GM12872 (cell line): Measurements from ENCODE around the gene ZNF488.

ENCODE experiments used
- CTCF ChIP-seq: IDR thresholded peaks from 3 replicates; pipeline ENCODE4 v1.5.1; 2011; ENCODE audit warnings: low read depth, mild to moderate bottlenecking, low read length, moderate library complexity; ENCODE audit not compliant: insufficient read depth

ZNF488 gene

DNA sequence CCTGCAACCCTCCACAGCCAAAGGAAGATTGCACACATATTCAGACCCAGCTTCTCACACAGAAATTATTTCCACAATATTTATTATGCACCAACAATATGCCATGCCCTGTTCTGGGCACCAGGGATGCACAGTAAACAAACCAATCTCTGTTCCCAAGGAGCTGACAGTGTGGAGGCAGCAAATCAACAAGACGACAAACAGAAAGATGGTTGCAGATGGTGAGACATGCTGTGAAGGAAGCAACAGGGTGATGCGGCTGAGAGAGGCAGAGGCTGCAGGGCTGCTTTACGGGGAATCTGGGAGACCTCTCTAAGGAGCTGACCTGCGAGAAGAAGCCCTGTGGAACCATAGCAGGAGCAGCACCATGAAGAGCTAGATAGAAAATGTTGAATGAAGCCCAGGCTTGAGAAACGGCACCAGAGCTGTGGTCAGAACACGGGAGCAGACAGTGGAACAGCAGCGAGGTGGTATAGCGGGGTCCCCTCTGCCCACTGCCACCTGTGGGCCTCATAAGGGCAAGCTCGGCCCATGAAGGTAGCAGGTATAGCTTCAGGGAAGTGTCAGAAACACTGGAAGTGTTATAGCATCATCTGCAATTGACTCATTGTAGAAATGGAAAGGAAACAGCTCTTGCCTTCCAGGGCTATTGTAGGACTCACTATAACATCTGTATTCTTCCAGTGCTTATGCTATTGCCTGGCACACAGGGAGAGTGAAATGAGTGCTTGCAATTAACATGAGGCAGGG, 18.5 kb downstream of the ZNF488 start:
- no peak for TF ChIP-seq CTCF

DNA sequence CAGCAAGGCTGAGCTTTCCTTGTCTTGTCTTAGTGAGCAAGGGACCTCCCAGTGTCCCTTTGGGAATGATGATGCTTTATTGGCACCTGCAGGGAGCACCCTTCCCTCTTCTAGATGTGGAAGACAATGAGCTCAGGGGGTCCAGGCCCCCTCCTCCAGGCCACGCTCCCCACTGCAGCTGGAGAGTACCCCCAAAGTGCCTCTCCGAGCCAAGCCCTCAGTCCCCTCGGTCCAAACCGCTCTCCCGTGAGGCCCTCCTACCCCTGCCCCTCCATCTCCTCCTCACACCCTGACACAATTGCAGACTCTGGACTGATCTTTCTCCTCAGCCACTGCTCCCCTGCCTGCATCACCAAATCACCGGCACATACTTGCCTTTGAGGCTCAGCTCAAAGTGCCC, 19.2 kb downstream of the ZNF488 start:
- TF ChIP-seq CTCF: no peak

DNA sequence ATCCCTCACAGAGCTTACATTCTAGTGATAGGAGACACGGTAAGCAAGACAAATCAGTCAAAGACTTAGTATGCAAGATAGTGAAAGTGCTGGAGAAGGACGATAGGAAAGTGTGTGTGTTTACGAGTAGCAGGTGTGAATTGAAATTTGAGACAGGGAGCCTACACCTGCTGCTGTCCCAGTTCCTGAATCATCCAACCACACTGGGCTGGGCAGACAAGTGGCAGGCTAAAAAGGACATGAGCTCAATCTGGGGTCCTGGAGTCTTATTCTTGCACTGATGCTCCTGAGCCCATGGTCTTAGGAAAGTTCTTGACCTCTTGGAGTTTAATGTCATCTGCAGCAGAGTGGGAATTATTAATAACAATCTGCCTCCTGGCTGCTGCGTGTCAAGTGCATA, 19.7 kb downstream of the ZNF488 start:
- TF ChIP-seq CTCF: no peak

DNA sequence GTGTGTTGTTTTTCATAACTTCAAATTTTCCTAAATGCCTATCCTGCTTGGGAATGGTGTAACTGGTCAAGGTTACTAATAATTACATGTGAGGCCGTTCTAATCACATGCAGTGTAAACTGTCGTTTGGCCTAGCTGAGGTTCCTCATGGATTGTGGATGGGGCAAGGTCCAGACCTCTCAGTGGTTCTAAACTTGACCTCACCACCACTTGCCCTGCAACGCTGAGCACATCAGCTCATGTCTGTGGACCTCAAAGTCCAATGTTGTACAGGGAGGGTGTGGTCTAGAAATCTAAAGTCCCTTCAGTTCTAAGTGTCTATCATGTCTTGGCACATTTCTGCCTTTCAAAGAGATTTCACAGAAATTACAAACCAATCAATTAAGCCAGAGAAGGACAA, 20.3 kb downstream of the ZNF488 start:
- no peak for TF ChIP-seq CTCF

DNA sequence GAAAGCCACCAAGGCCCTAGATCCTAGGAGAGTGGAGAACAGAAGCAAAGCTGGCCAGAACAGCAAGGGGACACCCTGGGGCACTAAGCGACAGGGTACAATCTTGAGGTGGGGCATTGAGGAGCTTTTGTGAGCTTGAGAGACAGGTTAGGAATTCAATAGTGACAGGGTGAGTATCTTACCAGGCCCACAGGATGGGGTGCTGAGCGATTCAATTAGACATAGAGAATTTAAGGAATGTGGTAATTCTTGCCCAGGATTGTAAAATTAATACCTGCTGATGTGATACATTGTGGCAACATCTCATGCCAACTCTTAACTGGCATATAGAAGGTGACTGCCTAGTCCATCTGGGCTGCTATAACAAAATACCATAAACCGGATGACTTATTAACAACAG, 21.9 kb downstream of the ZNF488 start:
- no peak for TF ChIP-seq CTCF

GRCh38 chr10:47361293-47361692, 22.8 kb downstream of the ZNF488 start:
- peak; percentile 84 for TF ChIP-seq CTCF

DNA sequence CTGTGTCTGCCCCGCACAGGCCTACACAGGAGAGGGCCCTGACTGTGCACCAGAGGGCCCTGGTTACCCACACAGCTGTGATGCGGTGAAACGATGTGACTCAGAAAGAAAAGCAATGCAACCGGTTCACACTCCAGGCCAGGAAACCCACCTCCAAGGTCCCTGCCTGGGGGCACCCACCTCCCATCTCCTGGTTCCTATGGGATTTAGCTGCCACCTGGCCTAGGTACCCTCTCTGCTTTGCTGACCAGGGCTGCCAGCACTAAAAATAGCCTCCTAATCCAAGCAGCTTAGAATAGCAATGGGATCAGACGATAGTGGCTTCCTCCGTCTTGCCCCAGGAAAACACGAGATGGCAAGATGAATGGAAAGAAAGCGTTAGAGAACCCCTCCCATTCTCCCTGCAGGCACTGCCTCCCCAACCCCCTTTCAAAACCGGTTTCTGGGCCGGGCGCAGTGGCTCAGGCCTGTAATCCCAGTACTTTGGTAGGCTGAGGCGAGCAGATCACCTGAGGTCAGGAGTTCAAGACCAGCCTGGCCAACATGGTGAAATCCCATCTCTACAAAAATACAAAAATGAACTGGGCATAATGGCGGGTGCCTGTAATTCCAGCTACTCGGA, 23.6 kb downstream of the ZNF488 start:
- no peak for TF ChIP-seq CTCF
